CD4-positive, CD25-positive, alpha-beta regulatory T cell (primary cell): Measurements from ENCODE around the gene MMEL1. TPM values are rescaled to one million over a fixed set of nuclear protein-coding genes. Genes with fewer than 3 reads are reported as not detected.
A peak's percentile ranks its signal among the peaks of the same experiment; 100 is the strongest.
"Not testable (repeated sequence)": the region's sequence is repeated elsewhere in the genome, so short reads cannot be mapped to it uniquely, and the experiment has no call there.

Source experiments
- ATAC-seq, 2 donors: fragments of 150-1000 bp; cut with Tn5 transposase; one replicate each; pipeline ENCODE4 v1.10.0; 2021; ENCODE audit warnings: low read depth in 2 of 2, moderate number of reproducible peaks in 2 of 2, moderate library complexity in 1 of 2
- DNase-seq, 3 donors: peaks; one replicate each; pipeline versions ENCODE4 v3.0.0 to v3.0.0-alpha.2; 2012 to 2022; ENCODE audit warnings: mixed read lengths in 1 of 3
- H3K27ac ChIP-seq: one replicate; pipeline ENCODE4 v1.7.0; 2013; ENCODE audit warnings: mild to moderate bottlenecking, low read length; ENCODE audit not compliant: insufficient read depth, poor library complexity, severe bottlenecking
- H3K27me3 ChIP-seq: one replicate; pipeline ENCODE4 v1.7.0; 2013; ENCODE audit warnings: low read length; ENCODE audit not compliant: control insufficient read depth, insufficient read depth
- H3K36me3 ChIP-seq: one replicate; pipeline ENCODE4 v1.7.0; 2013; ENCODE audit warnings: mild to moderate bottlenecking, low read length, moderate library complexity; ENCODE audit not compliant: control insufficient read depth, insufficient read depth
- H3K4me1 ChIP-seq: 2 replicates; pipeline ENCODE4 v1.7.0; 2013; ENCODE audit warnings: mild to moderate bottlenecking, low read length; ENCODE audit not compliant: insufficient read depth, control insufficient read depth, poor library complexity, severe bottlenecking
- H3K4me3 ChIP-seq: one replicate; pipeline ENCODE4 v1.7.0; 2013; ENCODE audit warnings: low read depth, mild to moderate bottlenecking, low read length, moderate library complexity
- H3K9me3 ChIP-seq, 2 experiments: 1 replicate in 1 of 2; 2 replicates in 1 of 2; pipeline ENCODE4 v1.7.0; 2013; ENCODE audit warnings: low read length in 2 of 2, mild to moderate bottlenecking in 1 of 2, moderate library complexity in 1 of 2; ENCODE audit not compliant: control insufficient read depth in 2 of 2
- H3K27ac Mint-ChIP-seq, 3 donors: one replicate each; pipeline ENCODE4 v1.8.0; 2020 to 2022; ENCODE audit warnings: mild to moderate bottlenecking in 3 of 3, mixed read lengths in 3 of 3, moderate library complexity in 2 of 3
- H3K27me3 Mint-ChIP-seq: one replicate; pipeline ENCODE4 v1.8.0; 2022; ENCODE audit warnings: mild to moderate bottlenecking, mixed read lengths
- H3K36me3 Mint-ChIP-seq: one replicate; pipeline ENCODE4 v1.8.0; 2020; ENCODE audit warnings: mixed read lengths
- H3K4me1 Mint-ChIP-seq, 4 donors: one replicate each; pipeline ENCODE4 v1.8.0; 2020 to 2022; ENCODE audit warnings: mixed read lengths in 4 of 4, mild to moderate bottlenecking in 1 of 4
- H3K4me3 Mint-ChIP-seq, 4 donors: one replicate each; pipeline ENCODE4 v1.8.0; 2020 to 2022; ENCODE audit warnings: mild to moderate bottlenecking in 4 of 4, mixed read lengths in 4 of 4, moderate library complexity in 3 of 4
- H3K9me3 Mint-ChIP-seq, 7 donors: one replicate each; pipeline ENCODE4 v1.8.0; 2020 to 2022; ENCODE audit warnings: mixed read lengths in 7 of 7, mild to moderate bottlenecking in 3 of 7, moderate library complexity in 2 of 7
- polyA plus RNA-seq, 4 donors: library from polyadenylated mRNA; unstranded; fragments of 300-500 nt; fragmentation: Illumina TruSeq; gene quantifications; one replicate each; pipeline ENCODE4 v1.2.3, GENCODE V29; 2021
- total RNA-seq: library from RNA; stranded (reverse); gene quantifications from one replicate; pipeline ENCODE4 v1.2.3, GENCODE V29; 2022

MMEL1 gene
- total and polyA plus RNA-seq, 5 donors from 2014 or later = 0.79 to 18.1 (median 15.2) TPM

- Histone ChIP-seq H3K27me3 (peaks cover 16% of the 10 kb centered on the region), H3K4me3 (no peak overlapping the region), H3K27ac (no peak overlapping the region), H3K4me1 (peaks cover 10% of the 10 kb centered on the region), H3K9me3 (no peaks in the 10 kb centered on the region), H3K36me3 (no peaks in the 10 kb centered on the region)
- DNase-seq (no peak), ATAC-seq (no peak)
- Mint-ChIP-seq H3K36me3 (no peaks in the 10 kb centered on the region), H3K4me1 (peaks cover 0 to 9% (median 0%) of the 10 kb centered on the region in 4 donors), H3K4me3 (no peak overlapping the region), H3K27me3 (peaks cover 51% of the 10 kb centered on the region), H3K27ac (no peak overlapping the region), H3K9me3 (peaks cover 0 to 3% (median 0%) of the 10 kb centered on the region in 7 donors)
These were observed 3.7 kb downstream of the MMEL1 start for GRCh38 chr1:2628933-2629626.

- peaks cover 10% of the 10 kb centered on the region for H3K4me1 ChIP-seq
- no peaks in the 10 kb centered on the region for H3K36me3 ChIP-seq
- no peak overlapping the region for H3K4me3 Mint-ChIP-seq
- no peak overlapping the region for H3K27ac ChIP-seq
- ATAC-seq (no peak), DNase-seq (no peak)
- peaks cover 57% of the 10 kb centered on the region for H3K27me3 Mint-ChIP-seq
- H3K9me3 Mint-ChIP-seq = peaks cover 0 to 3% (median 0%) of the 10 kb centered on the region in 7 donors
- H3K27me3 ChIP-seq = peaks cover 16% of the 10 kb centered on the region
- no peaks in the 10 kb centered on the region for H3K9me3 ChIP-seq
- no peak overlapping the region for H3K27ac Mint-ChIP-seq
- no peaks in the 10 kb centered on the region for H3K36me3 Mint-ChIP-seq
- no peak overlapping the region for H3K4me3 ChIP-seq
- peaks cover 0 to 9% (median 0%) of the 10 kb centered on the region in 4 donors for H3K4me1 Mint-ChIP-seq
These were observed 4.5 kb downstream of the MMEL1 start for GRCh38 chr1:2628191-2628932.

- peaks cover 0 to 11% (median 0%) of the 10 kb centered on the region in 4 donors for H3K4me1 Mint-ChIP-seq
- H3K27me3 ChIP-seq = peaks cover 16% of the 10 kb centered on the region
- H3K27me3 Mint-ChIP-seq = peaks cover 57% of the 10 kb centered on the region
- H3K27ac Mint-ChIP-seq = no peak overlapping the region
- H3K36me3 ChIP-seq = no peaks in the 10 kb centered on the region
- H3K27ac ChIP-seq = no peak overlapping the region
- no peak for ATAC-seq
- H3K4me3 ChIP-seq = no peak overlapping the region
- peaks cover 0 to 3% (median 0%) of the 10 kb centered on the region in 7 donors for H3K9me3 Mint-ChIP-seq
- DNase-seq = no peak
- peaks cover 10% of the 10 kb centered on the region for H3K4me1 ChIP-seq
- no peaks in the 10 kb centered on the region for H3K9me3 ChIP-seq
- H3K4me3 Mint-ChIP-seq = no peak overlapping the region
- no peaks in the 10 kb centered on the region for H3K36me3 Mint-ChIP-seq
These were observed 5.1 kb downstream of the MMEL1 start for GRCh38 chr1:2627746-2628145.

- H3K9me3 Mint-ChIP-seq, H3K36me3 ChIP-seq, H3K27ac Mint-ChIP-seq, ATAC-seq, H3K4me1 ChIP-seq, DNase-seq, H3K4me3 ChIP-seq, H3K27ac ChIP-seq, H3K4me3 Mint-ChIP-seq, H3K9me3 ChIP-seq, H3K36me3 Mint-ChIP-seq: not testable (repeated sequence)
- peaks cover 47% of the 10 kb centered on the region for H3K27me3 Mint-ChIP-seq
- peaks cover 0 to 12% (median under 1%) of the 10 kb centered on the region in 4 donors for H3K4me1 Mint-ChIP-seq
- peaks cover 16% of the 10 kb centered on the region for H3K27me3 ChIP-seq
These were observed 7.1 kb downstream of the MMEL1 start for GRCh38 chr1:2625748-2626147.

- DNase-seq (no peak), ATAC-seq (no peak)
- H3K9me3 Mint-ChIP-seq = peaks cover 0 to 3% (median 0%) of the 10 kb centered on the region in 7 donors
- no peak overlapping the region for H3K27ac Mint-ChIP-seq
- Histone ChIP-seq H3K27ac (no peak overlapping the region), H3K9me3 (no peaks in the 10 kb centered on the region), H3K4me1 (peaks cover 10% of the 10 kb centered on the region), H3K4me3 (no peak overlapping the region), H3K27me3 (peaks cover 16% of the 10 kb centered on the region), H3K36me3 (no peaks in the 10 kb centered on the region)
- H3K4me3 Mint-ChIP-seq = no peak overlapping the region
- peaks cover 46% of the 10 kb centered on the region for H3K27me3 Mint-ChIP-seq
- peaks cover 0 to 11% (median under 1%) of the 10 kb centered on the region in 4 donors for H3K4me1 Mint-ChIP-seq
- no peaks in the 10 kb centered on the region for H3K36me3 Mint-ChIP-seq
These were observed 7.5 kb downstream of the MMEL1 start for GRCh38 chr1:2625311-2625710.

- Mint-ChIP-seq H3K36me3 (no peaks in the 10 kb centered on the region), H3K9me3 (peaks cover 0 to 4% (median 0%) of the 10 kb centered on the region in 7 donors), H3K27ac (peak overlapping the region in 1 of 3 donors; percentile 3), H3K4me1 (peaks cover 0 to 9% (median under 1%) of the 10 kb centered on the region in 4 donors), H3K4me3 (no peak overlapping the region), H3K27me3 (peaks cover 46% of the 10 kb centered on the region)
- ATAC-seq (no peak), DNase-seq (no peak)
- Histone ChIP-seq H3K9me3 (no peaks in the 10 kb centered on the region), H3K36me3 (no peaks in the 10 kb centered on the region), H3K27ac (no peak overlapping the region), H3K4me1 (peaks cover 10% of the 10 kb centered on the region), H3K4me3 (no peak overlapping the region), H3K27me3 (peaks cover 16% of the 10 kb centered on the region)
These were observed 8.0 kb downstream of the MMEL1 start for GRCh38 chr1:2624735-2625300.

- no peak for ATAC-seq
- Histone ChIP-seq H3K36me3 (no peaks in the 10 kb centered on the region), H3K4me3 (no peak overlapping the region), H3K27ac (no peak overlapping the region), H3K9me3 (no peaks in the 10 kb centered on the region), H3K27me3 (peaks cover 16% of the 10 kb centered on the region), H3K4me1 (peaks cover 6% of the 10 kb centered on the region)
- Mint-ChIP-seq H3K9me3 (peaks cover 0 to 5% (median 1%) of the 10 kb centered on the region in 7 donors), H3K4me3 (no peak overlapping the region), H3K36me3 (no peaks in the 10 kb centered on the region), H3K4me1 (peaks cover 0 to 6% (median under 1%) of the 10 kb centered on the region in 4 donors), H3K27me3 (peaks cover 48% of the 10 kb centered on the region), H3K27ac (no peak overlapping the region)
- DNase-seq = no peak
These were observed 9.1 kb downstream of the MMEL1 start for GRCh38 chr1:2623571-2624337.
